Astrocyte of the spinal cord (primary cell): ENCODE results near the gene AKR1C3.
"Not testable (repeated sequence)": the region's sequence is repeated elsewhere in the genome, so short reads cannot be mapped to it uniquely, and the experiment has no call there.

Experiments
- DNase-seq: peaks from one replicate; pipeline ENCODE4 v3.0.0; 2011; ENCODE audit warnings: low read depth, low spot score
- H3K4me3 ChIP-seq: 2 replicates; pipeline ENCODE4 v1.5.1; 2011; ENCODE audit warnings: low read depth, mild to moderate bottlenecking, low read length, moderate library complexity
- in situ Hi-C: cut with HindIII; loops from 2 replicates; pipeline ENCODE4 v1.10.0; 2017; ENCODE audit warnings: low sequenced_read_pairs
- TF ChIP-seq, protein P1 (sequence below): IDR thresholded peaks from 2 replicates; pipeline ENCODE4 v1.5.1; 2012; ENCODE audit warnings: low read depth, mild to moderate bottlenecking, low read length, inconsistent platforms

The AKR1C3 gene

DNA sequence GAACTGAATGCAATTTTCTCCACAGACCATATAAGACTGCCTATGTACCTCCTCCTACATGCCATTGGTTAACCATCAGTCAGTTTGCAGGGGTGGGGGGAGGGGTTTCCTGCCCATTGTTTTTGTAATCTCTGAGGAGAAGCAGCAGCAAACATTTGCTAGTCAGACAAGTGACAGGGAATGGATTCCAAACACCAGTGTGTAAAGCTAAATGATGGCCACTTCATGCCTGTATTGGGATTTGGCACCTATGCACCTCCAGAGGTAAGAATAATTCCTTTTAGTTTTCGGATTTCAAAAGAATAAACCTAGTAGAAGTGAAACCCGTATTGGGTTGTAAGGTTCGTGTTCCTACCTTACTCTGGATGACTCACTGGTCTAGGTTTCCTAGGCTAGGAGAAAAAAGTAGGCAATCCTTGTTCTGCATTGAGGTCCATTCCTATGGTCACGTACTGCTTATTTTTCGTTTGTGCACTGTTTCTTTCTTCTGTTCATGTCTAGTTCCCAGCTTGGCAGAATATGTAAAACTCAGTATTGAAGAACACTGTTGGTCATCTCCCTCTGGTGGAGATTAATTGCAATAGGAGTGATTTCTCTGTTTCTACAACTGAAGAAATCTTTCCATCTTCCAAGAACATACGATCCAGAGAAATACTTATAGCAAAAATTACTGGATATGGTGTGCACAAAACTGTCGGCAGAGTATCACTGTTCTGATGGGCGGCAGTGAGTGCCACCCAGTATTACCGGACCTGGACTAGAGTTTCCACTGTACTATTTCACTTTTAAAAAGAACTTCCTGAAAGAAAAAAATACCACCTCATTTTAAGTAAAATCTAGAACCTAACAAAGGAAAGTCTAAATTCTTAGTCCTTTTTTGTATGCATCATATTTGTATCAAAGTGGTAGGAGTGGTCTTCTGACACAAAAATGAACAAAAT is at the start of gene AKR1C3:
AKR1C3 (plus strand) TSS at position 150 of the 941 bp plus-strand sequence; CDS start at position 181, 31 bp downstream.
- DNase-seq: peak; percentile 52
- H3K4me3 ChIP-seq: peak within 1 kb of the TSS; percentile 4
- TF ChIP-seq, protein P1, sequence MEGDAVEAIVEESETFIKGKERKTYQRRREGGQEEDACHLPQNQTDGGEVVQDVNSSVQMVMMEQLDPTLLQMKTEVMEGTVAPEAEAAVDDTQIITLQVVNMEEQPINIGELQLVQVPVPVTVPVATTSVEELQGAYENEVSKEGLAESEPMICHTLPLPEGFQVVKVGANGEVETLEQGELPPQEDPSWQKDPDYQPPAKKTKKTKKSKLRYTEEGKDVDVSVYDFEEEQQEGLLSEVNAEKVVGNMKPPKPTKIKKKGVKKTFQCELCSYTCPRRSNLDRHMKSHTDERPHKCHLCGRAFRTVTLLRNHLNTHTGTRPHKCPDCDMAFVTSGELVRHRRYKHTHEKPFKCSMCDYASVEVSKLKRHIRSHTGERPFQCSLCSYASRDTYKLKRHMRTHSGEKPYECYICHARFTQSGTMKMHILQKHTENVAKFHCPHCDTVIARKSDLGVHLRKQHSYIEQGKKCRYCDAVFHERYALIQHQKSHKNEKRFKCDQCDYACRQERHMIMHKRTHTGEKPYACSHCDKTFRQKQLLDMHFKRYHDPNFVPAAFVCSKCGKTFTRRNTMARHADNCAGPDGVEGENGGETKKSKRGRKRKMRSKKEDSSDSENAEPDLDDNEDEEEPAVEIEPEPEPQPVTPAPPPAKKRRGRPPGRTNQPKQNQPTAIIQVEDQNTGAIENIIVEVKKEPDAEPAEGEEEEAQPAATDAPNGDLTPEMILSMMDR: peak; percentile 50
- in situ Hi-C loops: no loop called here

DNA sequence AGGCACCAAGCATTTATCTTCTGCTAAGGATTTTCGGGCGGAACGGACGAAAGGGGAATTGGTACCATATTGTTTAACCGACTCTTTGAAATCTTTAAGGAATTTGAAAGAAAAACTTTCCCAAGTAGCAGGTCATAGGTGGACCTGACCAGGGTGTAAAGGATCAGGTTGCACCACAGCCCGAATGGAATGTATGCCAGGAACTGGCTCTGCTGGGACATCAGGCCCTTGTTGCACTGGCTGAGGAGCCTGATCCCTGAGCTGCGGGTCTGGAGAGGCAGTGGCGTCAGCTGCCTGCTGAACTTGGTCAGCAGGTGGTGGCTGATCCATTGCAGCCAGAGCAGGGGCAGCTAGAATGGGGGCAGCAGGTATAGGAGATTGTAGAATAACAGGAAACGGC is 49.1 kb upstream of the AKR1C3 start:
- DNase-seq: no peak
- TF ChIP-seq, protein P1: no peak
- in situ Hi-C loops: no loop called here
- no peak overlapping the region for H3K4me3 ChIP-seq

DNA sequence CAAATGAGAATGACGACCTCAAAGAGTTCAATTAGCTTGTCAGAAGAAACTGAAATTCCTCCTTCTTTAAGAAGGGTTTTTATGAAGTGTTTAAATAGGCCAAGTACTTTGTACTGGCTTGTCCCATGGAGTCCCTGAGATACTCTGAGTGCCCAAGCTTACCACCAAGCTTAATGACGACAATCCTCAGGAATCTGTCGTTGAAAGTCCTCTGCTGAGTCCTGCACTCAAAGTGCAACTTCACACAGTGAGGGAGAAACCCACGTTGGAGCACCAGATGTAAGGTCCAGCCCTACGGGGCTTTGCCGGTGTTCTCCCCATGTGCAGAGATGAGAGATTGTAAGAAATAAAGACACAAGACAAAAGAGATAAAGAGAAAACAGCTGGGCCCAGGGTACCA is 47.8 kb upstream of the AKR1C3 start:
- in situ Hi-C loops: no loop called here
- TF ChIP-seq, protein P1: no peak
- no peak for DNase-seq
- H3K4me3 ChIP-seq: no peak overlapping the region

DNA sequence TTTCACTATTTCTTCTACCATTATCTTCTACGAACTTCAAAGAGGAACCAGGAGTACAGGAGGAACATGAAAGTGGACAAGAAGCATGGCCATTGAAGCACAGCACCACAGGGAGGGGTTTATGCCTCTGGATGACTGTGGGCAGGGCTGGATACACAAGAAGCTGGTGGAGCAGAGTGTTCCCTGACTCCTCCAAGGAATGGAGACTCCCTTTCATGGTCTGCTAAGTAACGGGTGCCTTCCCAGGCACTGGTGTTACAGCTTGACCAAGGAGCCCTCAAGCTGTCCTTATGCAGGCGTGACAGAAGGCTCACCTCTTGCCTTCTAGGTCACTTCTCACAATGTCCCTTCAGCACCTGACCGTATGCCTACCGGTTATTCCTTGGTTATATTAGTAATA is 47.2 kb upstream of the AKR1C3 start:
- in situ Hi-C loops, H3K4me3 ChIP-seq, DNase-seq: not testable (repeated sequence)

DNA sequence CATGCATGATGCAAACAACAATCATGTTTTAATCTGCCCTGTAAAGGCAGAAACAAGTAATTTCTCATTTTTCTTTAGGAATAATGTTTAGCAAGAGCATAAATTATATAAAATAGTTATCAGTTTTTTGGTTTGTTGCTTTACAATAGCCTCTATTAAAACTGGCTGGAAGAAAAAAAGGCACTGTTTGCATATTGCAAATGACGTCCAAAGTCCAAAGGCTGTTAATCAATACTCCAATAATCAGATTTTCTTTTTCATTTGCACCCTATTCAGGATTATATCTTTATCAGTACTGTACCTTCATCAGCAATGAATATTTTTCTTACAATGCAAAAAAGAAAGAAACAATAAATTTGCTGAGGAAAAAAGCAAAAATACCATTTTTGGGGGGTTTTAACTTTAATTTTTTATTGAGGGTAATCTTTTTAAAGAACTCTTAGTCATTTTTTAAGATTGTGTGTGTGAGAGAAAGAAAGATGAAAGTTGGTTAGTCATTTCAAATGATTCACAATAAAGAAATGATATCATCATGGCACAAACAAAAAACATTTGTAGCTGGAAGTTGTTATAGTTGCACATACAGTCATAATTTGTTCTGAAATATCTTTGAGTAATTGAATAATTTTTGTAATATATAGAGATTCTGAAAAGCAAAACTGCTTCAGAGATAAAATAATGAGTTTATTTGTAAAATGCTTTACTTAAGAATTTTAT is 46.1 kb upstream of the AKR1C3 start:
- no peak for DNase-seq
- TF ChIP-seq, protein P1: no peak
- H3K4me3 ChIP-seq: no peak overlapping the region
- in situ Hi-C loops: no loop called here

DNA sequence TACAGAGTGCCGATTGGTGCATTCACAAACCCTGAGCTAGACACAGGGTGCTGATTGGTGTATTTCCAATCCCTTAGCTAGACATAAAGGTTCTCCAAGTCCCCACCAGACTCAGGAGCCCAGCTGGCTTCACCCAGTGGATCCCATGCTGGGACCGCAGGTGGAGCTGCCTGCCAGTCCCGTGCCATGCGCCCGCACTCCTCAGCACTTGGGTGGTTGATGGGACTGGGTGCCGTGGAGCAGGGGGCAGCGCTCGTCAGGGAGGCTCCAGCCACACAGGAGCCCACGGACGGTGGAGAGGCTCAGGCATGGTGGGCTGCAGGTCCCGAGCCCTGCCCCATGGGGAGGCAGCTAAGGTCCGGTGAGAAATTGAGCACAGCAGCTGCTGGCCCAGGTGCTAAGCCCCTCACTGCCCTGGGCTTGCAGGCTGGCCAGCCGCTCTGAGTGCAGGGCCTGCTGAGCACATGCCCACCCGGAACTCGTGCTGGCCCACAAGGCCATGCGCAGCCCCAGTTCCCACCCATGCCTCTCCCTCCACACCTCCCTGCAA is 41.2 kb upstream of the AKR1C3 start:
- DNase-seq, in situ Hi-C loops, H3K4me3 ChIP-seq: not testable (repeated sequence)

DNA sequence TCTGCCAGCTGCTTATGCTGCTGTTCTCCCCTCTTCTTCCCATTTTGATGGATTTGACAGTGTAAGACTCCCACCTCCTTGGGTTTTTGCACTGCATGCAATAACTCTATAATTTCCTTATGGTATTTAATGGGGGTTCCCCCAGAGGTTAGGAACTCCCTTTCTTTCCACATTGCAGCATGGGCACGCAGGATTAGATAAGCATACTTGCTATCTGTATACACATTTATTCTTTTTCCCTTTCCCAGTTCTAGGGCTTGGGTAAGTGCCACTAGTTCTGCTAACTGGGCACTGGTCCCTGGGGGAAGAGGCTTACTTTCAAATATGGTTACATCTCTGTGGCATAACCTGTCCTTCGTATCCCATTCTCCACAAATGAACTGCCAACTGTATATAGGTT is 39.4 kb upstream of the AKR1C3 start:
- H3K4me3 ChIP-seq, DNase-seq, in situ Hi-C loops: not testable (repeated sequence)

DNA sequence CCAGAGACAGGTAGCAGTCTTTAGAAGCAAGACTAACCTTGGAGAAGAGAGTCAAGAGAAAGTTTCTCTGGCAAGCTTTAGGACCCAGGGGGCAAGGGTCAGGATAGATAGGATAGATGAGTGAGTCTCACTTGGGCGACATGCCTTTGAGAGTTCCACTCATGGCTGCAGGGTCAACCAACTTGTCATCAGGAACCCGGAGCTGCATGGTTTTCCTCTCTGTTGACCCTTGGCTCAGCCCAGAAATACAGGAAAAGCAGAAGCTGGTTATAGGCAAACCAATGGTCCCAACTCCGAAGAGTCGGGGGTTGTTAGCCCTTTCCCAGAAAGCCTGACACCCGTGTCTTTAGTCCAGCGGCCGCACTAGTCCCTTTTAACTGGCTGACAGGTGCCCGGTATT is 34.9 kb upstream of the AKR1C3 start:
- in situ Hi-C loops, DNase-seq, H3K4me3 ChIP-seq: not testable (repeated sequence)

DNA sequence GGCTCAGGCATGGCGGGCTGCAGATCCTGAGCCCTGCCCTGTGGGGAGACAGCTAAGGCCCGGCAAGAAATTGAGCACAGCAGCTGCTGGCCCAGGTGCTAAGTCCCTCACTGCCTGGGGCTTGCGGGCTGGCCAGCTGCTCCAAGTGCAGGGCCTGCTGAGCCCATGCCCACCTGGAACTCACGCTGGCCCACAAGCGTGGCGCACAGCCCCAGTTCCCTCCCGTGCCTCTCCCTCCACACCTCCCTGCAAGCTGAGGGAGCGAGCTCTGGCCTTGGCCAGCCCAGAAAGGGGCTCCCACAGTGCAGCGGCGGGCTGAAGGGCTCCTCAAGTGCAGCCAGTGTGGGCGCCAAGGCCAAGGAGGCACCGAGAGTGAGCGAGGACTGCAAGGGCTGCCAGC is 33.4 kb upstream of the AKR1C3 start:
- H3K4me3 ChIP-seq, DNase-seq, in situ Hi-C loops: not testable (repeated sequence)
